Brain microvascular endothelial cell (primary cell): Measurements from ENCODE around the gene ATXN2L.
"Not testable (repeated sequence)": the region's sequence is repeated elsewhere in the genome, so short reads cannot be mapped to it uniquely, and the experiment has no call there.

Experiments
- DNase-seq: peaks from one replicate; pipeline ENCODE4 v3.0.0-alpha.2; 2020
- H3K27ac ChIP-seq: fragments of 250-450 bp; sonication (Bioruptor Pico); 2 replicates; pipeline ENCODE4 v1.5.1; 2020; ENCODE audit warnings: mild to moderate bottlenecking, moderate library complexity
- H3K27me3 ChIP-seq: fragments of 250-450 bp; sonication (Bioruptor Pico); replicated peaks from 2 replicates; pipeline ENCODE4 v1.5.1; 2020; ENCODE audit warnings: mild to moderate bottlenecking
- H3K36me3 ChIP-seq: fragments of 250-450 bp; sonication (Bioruptor Pico); replicated peaks from 2 replicates; pipeline ENCODE4 v1.5.1; 2020; ENCODE audit warnings: mild to moderate bottlenecking
- H3K4me3 ChIP-seq: 2 replicates; pipeline ENCODE4 v1.5.1; 2011; ENCODE audit warnings: low read depth, mild to moderate bottlenecking, control low read depth, low read length, moderate library complexity
- CTCF ChIP-seq: IDR thresholded peaks from 2 replicates; pipeline ENCODE4 v1.5.1; 2011; ENCODE audit warnings: low read depth, mild to moderate bottlenecking, moderate library complexity, low read length, control low read depth, inconsistent platforms; ENCODE audit errors: missing control alignments
- in situ Hi-C: cut with HindIII; loops from 2 replicates; pipeline ENCODE4 v1.10.0; 2017; ENCODE audit warnings: low sequenced_read_pairs, low pct_ligation_motif_present

The ATXN2L gene

GRCh38 chr16:28880589-28880915, 57.8 kb downstream of the ATXN2L start:
- TF ChIP-seq CTCF = no peak
- no peak for DNase-seq
- no peaks in the 10 kb centered on the region for H3K36me3 ChIP-seq
- H3K27me3 ChIP-seq = no peaks in the 10 kb centered on the region
- H3K27ac ChIP-seq = no peak overlapping the region
- in situ Hi-C loops = no loop called here
- H3K4me3 ChIP-seq = peak overlapping the region; percentile 46

- TF ChIP-seq CTCF = no peak
- in situ Hi-C loops = no loop called here
- no peaks in the 10 kb centered on the region for H3K27me3 ChIP-seq
- no peak overlapping the region for H3K27ac ChIP-seq
- DNase-seq = no peak
- H3K36me3 ChIP-seq = no peaks in the 10 kb centered on the region
- H3K4me3 ChIP-seq = no peak overlapping the region
Observed at GRCh38 chr16:28880955-28881354, 58.2 kb downstream of the ATXN2L start.

GRCh38 chr16:28881565-28881964, 58.8 kb downstream of the ATXN2L start:
- DNase-seq, in situ Hi-C loops: not testable (repeated sequence)

GRCh38 chr16:28882551-28883160, 59.9 kb downstream of the ATXN2L start:
- Histone ChIP-seq H3K27ac (no peak overlapping the region), H3K36me3 (no peaks in the 10 kb centered on the region), H3K27me3 (no peaks in the 10 kb centered on the region), H3K4me3 (no peak overlapping the region)
- no peak for TF ChIP-seq CTCF
- no peak for DNase-seq
- in situ Hi-C loops = no loop called here

More at GRCh38 chr16:28881565-28881964, 58.8 kb downstream of the ATXN2L start:
- not testable (repeated sequence) for H3K36me3 ChIP-seq, H3K27me3 ChIP-seq, H3K4me3 ChIP-seq, H3K27ac ChIP-seq

- no peak overlapping the region for H3K4me3 ChIP-seq
- no peak for DNase-seq
- H3K27me3 ChIP-seq = no peaks in the 10 kb centered on the region
Observed at GRCh38 chr16:28883221-28883996, 60.6 kb downstream of the ATXN2L start.

GRCh38 chr16:28884045-28884444, 61.2 kb downstream of the ATXN2L start:
- Histone ChIP-seq H3K4me3 (no peak overlapping the region), H3K36me3 (no peaks in the 10 kb centered on the region), H3K27me3 (no peaks in the 10 kb centered on the region), H3K27ac (no peak overlapping the region)
- in situ Hi-C loops = no loop called here
- no peak for TF ChIP-seq CTCF
- no peak for DNase-seq

More at GRCh38 chr16:28883221-28883996, 60.6 kb downstream of the ATXN2L start:
- TF ChIP-seq CTCF = no peak
- Histone ChIP-seq H3K27ac (no peak overlapping the region), H3K36me3 (no peaks in the 10 kb centered on the region)
- in situ Hi-C loops = no loop called here
